HepG2 (cell line): ENCODE measurements around the gene EFS. TPM values are rescaled to one million over a fixed set of nuclear protein-coding genes. Genes with fewer than 3 reads are reported as not detected.

Source experiments
- E2F2 ChIP-seq: sonication (generic); formaldehyde crosslinking; IDR thresholded peaks from 2 replicates; pipeline ENCODE4 v1.4.0; 2020; ENCODE audit warnings: missing genetic modification reagents, borderline replicate concordance
- FOXJ3 ChIP-seq: sonication (generic); formaldehyde crosslinking; IDR thresholded peaks from 2 replicates; pipeline ENCODE4 v1.4.0; 2020; ENCODE audit warnings: missing genetic modification reagents, mild to moderate bottlenecking, borderline replicate concordance
- GPN1 ChIP-seq: sonication (generic); formaldehyde crosslinking; IDR thresholded peaks from 2 replicates; pipeline ENCODE4 v1.5.1; 2020; ENCODE audit warnings: missing genetic modification reagents, borderline replicate concordance
- IRF9 ChIP-seq: sonication (generic); formaldehyde crosslinking; IDR thresholded peaks from 2 replicates; pipeline ENCODE4 v1.8.0; 2022; ENCODE audit warnings: missing genetic modification reagents, mild to moderate bottlenecking, borderline replicate concordance
- KDM5B ChIP-seq: sonication (generic); formaldehyde crosslinking; IDR thresholded peaks from 2 replicates; pipeline ENCODE4 v1.4.0; 2020; ENCODE audit warnings: missing genetic modification reagents, mild to moderate bottlenecking, borderline replicate concordance
- RBM39 ChIP-seq: fragments of 200-400 bp; formaldehyde crosslinking; IDR thresholded peaks from one replicate; pipeline ENCODE4 v1.6.1; 2018; ENCODE audit warnings: antibody characterized with exemption, mild to moderate bottlenecking, low read depth, low read length; ENCODE audit not compliant: poor library complexity, severe bottlenecking
- SYNCRIP ChIP-seq: fragments of 200-400 bp; formaldehyde crosslinking; IDR thresholded peaks from 2 replicates; pipeline ENCODE4 v1.6.1; 2018; ENCODE audit warnings: mild to moderate bottlenecking, low read depth, low read length; ENCODE audit not compliant: insufficient read depth
- U2AF1 ChIP-seq: fragments of 200-400 bp; formaldehyde crosslinking; optimal IDR thresholded peaks from 2 replicates; pipeline ENCODE3; 2017; ENCODE audit warnings: mild to moderate bottlenecking, low read depth, low read length
- YY1 ChIP-seq: IDR thresholded peaks from 2 replicates; pipeline ENCODE4 v1.6.1; 2011; ENCODE audit warnings: low read length, low read depth, moderate library complexity, mild to moderate bottlenecking; ENCODE audit not compliant: insufficient read depth, insufficient replicate concordance
- ZBTB26 ChIP-seq: IDR thresholded peaks from 2 replicates; pipeline ENCODE4 v1.6.1; 2016; ENCODE audit warnings: missing compliant biosample characterization, missing genetic modification reagents, borderline replicate concordance
- ZFP36L1 ChIP-seq: sonication (generic); formaldehyde crosslinking; IDR thresholded peaks from 2 replicates; pipeline ENCODE4 v1.8.0; 2022; ENCODE audit warnings: mild to moderate bottlenecking, missing genetic modification reagents, moderate library complexity
- ZHX2 ChIP-seq, 2 experiments: sonication (generic) in 1 of 2; formaldehyde crosslinking in 1 of 2; IDR thresholded peaks; 2 replicates each; pipeline versions ENCODE4 v1.6.1 to v1.9.0; 2014 to 2022; ENCODE audit warnings: antibody characterized with exemption in 1 of 2, borderline replicate concordance in 1 of 2, inconsistent platforms in 1 of 2, low read depth in 1 of 2, missing genetic modification reagents in 1 of 2
- ZNF230 ChIP-seq: sonication (generic); formaldehyde crosslinking; IDR thresholded peaks from 2 replicates; pipeline ENCODE4 v1.4.0; 2020; ENCODE audit warnings: mild to moderate bottlenecking, missing genetic modification reagents
- ZNF24 ChIP-seq: fragments of 450-650 bp; IDR thresholded peaks from 2 replicates; pipeline ENCODE4 v1.6.1; 2017; ENCODE audit warnings: antibody characterized with exemption, mild to moderate bottlenecking
- ZNF264 ChIP-seq: sonication (generic); formaldehyde crosslinking; IDR thresholded peaks from 2 replicates; pipeline ENCODE4 v1.4.0; 2020; ENCODE audit warnings: missing genetic modification reagents
- ZNF556 ChIP-seq: sonication (generic); formaldehyde crosslinking; IDR thresholded peaks from 2 replicates; pipeline ENCODE4 v1.4.0; 2020; ENCODE audit warnings: mild to moderate bottlenecking, missing genetic modification reagents, borderline replicate concordance
- ZNF781 ChIP-seq: sonication (generic); formaldehyde crosslinking; IDR thresholded peaks from 2 replicates; pipeline ENCODE4 v1.5.1; 2020; ENCODE audit warnings: borderline replicate concordance, mild to moderate bottlenecking, missing genetic modification reagents; ENCODE audit errors: not compliant biosample characterization
- polyA plus RNA-seq, 8 experiments: library from polyadenylated mRNA; depleted of rRNA in 3 of 8; stranded (reverse) in 7 of 8; unstranded in 1 of 8; fragments of >200 nt; fragmentation: Illumina TruSeq in 4 of 8; extraction: Trizol in 4 of 8; gene quantifications; 2 replicates each; pipeline versions ENCODE4 v1.2.1 to v1.2.3, GENCODE V29; 2011 to 2016; ENCODE audit warnings: low read depth in 4 of 8, missing spikeins in 1 of 8, mixed read lengths in 1 of 8; ENCODE audit not compliant: insufficient read depth in 1 of 8
- total RNA-seq, 5 experiments: library from RNA; depleted of rRNA; stranded (reverse); fragments of >200 nt; fragmentation: Illumina TruSeq; extraction: Trizol; gene quantifications; 2 replicates each; pipeline ENCODE4 v1.2.3, GENCODE V29; 2016; ENCODE audit warnings: low read depth in 1 of 5

EFS gene
- total and polyA plus RNA-seq, 2 of the 13 experiments (the other 11 are each of a cell fraction or from before 2014, with no cell fraction given) = not detected

GRCh38 chr14:23326491-23327332 is 38.3 kb downstream of the EFS start (continued):
- TF ChIP-seq SYNCRIP (no peak), E2F2 (no peak), U2AF1 (no peak), RBM39 (no peak), ZNF230 (CRISPR knock-in tag) (no peak; the same call in 1 of the 2 replicates), IRF9 (CRISPR knock-in tag) (no peak), YY1 (no peak), ZHX2 (IDR thresholded peaks at IDR 0.05; ENCODE audit: low read depth) (no peak), ZHX2 (CRISPR knock-in tag; IDR thresholded peaks at IDR 0.05; ENCODE audit: borderline replicate concordance) (no peak), ZNF264 (CRISPR knock-in tag) (no peak), KDM5B (CRISPR knock-in tag) (no peak), ZBTB26 (CRISPR knock-in tag) (no peak), ZNF781 (peak; percentile 57), ZNF24 (no peak), FOXJ3 (CRISPR knock-in tag) (peak; percentile 25; the same call in 1 of the 2 replicates), ZFP36L1 (CRISPR knock-in tag) (no peak), ZNF556 (CRISPR knock-in tag) (0 out of 2 replicates have a peak, but pooled peaks have one; percentile 34), GPN1 (CRISPR knock-in tag) (no peak)
